ENCODE data around the gene GBE1.

GBE1 gene

DNA sequence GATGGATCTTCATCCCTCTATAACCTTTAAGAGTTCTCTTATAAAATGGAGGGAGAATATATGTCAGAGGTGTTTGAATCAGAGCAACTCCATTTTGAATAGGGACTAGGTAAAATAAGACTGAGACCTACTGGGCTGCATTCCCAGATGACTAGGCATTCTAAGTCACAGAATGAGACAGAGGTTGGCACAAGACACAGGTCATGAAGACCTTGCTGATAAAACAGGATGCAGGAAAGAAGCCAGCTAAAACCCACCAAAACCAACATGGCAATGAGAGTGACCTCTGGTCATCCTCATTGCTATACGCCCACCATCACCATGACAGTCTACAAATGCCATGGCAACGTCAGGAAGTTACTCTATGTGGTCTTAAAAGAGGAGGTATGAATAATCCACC is 211.0 kb downstream of the GBE1 start:
- peaks cover 0 to 13% (median 3%) of the 10 kb centered on the region in 4 experiments for H3K36me3 ChIP-seq (ENCODE audit: control insufficient read depth in 4 of 4, insufficient read depth in 4 of 4, low read length in 3 of 4)
- no peak overlapping the region for H3K27ac ChIP-seq (ENCODE audit: insufficient read depth in 1 of 2, low read depth in 1 of 2, low read length in 2 of 2, poor library complexity in 1 of 2, severe bottlenecking in 2 of 2)
- H3K4me1 ChIP-seq (ENCODE audit: control extremely low read depth in 1 of 4, control insufficient read depth in 4 of 4, insufficient read depth in 4 of 4, low read length in 3 of 4) = peaks cover 0 to 11% (median 8%) of the 10 kb centered on the region in 4 experiments
- DNase-seq = no peak
- no peaks in the 10 kb centered on the region for H3K27me3 ChIP-seq (replicated peaks in 2 of 5; ENCODE audit: control insufficient read depth in 4 of 5, insufficient read depth in 5 of 5, low read length in 4 of 5)
- ChIA-PET POLR2A (no interaction called here), CTCF (no interaction called here)
- WGBS (ENCODE audit: insufficient coverage) = no CpG with 5 or more reads among the region's 2 CpGs
- H3K9me3 ChIP-seq (ENCODE audit: control extremely low read depth in 1 of 5, control insufficient read depth in 4 of 5, insufficient read depth in 2 of 5, low read depth in 1 of 5, low read length in 4 of 5) = peaks cover 0 to 28% (median 7%) of the 10 kb centered on the region in 5 experiments
- H3K4me3 ChIP-seq (ENCODE audit: control insufficient read depth in 1 of 7, extremely low read depth in 1 of 7, insufficient read depth in 4 of 7, low read depth in 2 of 7, low read length in 6 of 7) = no peak overlapping the region

DNA sequence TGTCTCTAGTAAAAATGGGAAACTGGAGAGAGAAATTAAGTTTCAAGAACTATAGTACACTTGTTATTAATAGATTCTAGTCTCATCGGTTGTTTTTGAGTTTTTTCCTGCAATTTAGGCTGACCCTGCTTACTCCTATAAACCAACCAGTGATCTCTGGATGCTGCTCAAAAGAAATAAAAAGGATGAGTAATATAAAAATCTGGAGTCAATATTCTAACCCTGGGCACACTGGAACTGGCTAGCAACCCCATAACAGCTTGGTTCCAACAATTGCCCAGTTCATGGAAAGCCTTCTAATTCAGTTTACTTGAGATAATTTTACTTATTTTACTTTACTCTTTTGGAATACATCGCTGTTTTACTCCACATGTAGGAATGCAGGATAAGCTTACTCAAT is 211.6 kb downstream of the GBE1 start:
- Histone ChIP-seq H3K27me3 (replicated peaks in 2 of 5; ENCODE audit: control insufficient read depth in 4 of 5, insufficient read depth in 5 of 5, low read length in 4 of 5) (no peaks in the 10 kb centered on the region), H3K36me3 (ENCODE audit: control insufficient read depth in 4 of 4, insufficient read depth in 4 of 4, low read length in 3 of 4) (peaks cover 0 to 13% (median 2%) of the 10 kb centered on the region in 4 experiments), H3K4me3 (ENCODE audit: control insufficient read depth in 1 of 7, extremely low read depth in 1 of 7, insufficient read depth in 4 of 7, low read depth in 2 of 7, low read length in 6 of 7) (no peak overlapping the region), H3K27ac (ENCODE audit: insufficient read depth in 1 of 2, low read depth in 1 of 2, low read length in 2 of 2, poor library complexity in 1 of 2, severe bottlenecking in 2 of 2) (no peak overlapping the region), H3K4me1 (ENCODE audit: control extremely low read depth in 1 of 4, control insufficient read depth in 4 of 4, insufficient read depth in 4 of 4, low read length in 3 of 4) (peaks cover 0 to 9% (median 7%) of the 10 kb centered on the region in 4 experiments), H3K9me3 (ENCODE audit: control extremely low read depth in 1 of 5, control insufficient read depth in 4 of 5, insufficient read depth in 2 of 5, low read depth in 1 of 5, low read length in 4 of 5) (peaks cover 0 to 28% (median 7%) of the 10 kb centered on the region in 5 experiments)
- ChIA-PET POLR2A (no interaction called here), CTCF (no interaction called here)
- WGBS (ENCODE audit: insufficient coverage) = 90% methylated on average over 2 of the region's 2 CpGs
- no peak for DNase-seq

DNA sequence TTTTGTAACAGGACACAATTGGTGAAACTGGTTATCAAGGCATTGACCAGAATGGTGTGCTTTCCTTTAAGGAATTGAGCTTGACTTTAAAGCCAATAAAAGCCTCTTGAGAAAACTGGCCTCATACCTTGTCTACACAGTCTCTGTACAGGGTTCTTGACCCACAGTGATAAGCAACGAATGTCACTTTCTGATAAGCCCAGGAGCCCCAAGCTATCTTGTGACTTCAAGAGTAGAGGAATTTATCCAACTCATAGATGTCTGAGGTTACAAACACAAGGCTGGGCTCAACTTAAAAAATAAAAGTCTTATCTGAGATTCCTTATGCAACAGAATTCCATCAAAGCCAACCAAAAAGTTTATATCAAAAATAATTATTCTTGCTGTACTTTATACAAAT is 212.1 kb downstream of the GBE1 start:
- POLR2A ChIA-PET = no interaction called here
- Histone ChIP-seq H3K27me3 (replicated peaks in 2 of 5; ENCODE audit: control insufficient read depth in 4 of 5, insufficient read depth in 5 of 5, low read length in 4 of 5) (no peaks in the 10 kb centered on the region), H3K4me1 (ENCODE audit: control extremely low read depth in 1 of 4, control insufficient read depth in 4 of 4, insufficient read depth in 4 of 4, low read length in 3 of 4) (peaks cover 0 to 4% (median 3%) of the 10 kb centered on the region in 4 experiments), H3K27ac (ENCODE audit: insufficient read depth in 1 of 2, low read depth in 1 of 2, low read length in 2 of 2, poor library complexity in 1 of 2, severe bottlenecking in 2 of 2) (no peak overlapping the region), H3K4me3 (ENCODE audit: control insufficient read depth in 1 of 7, extremely low read depth in 1 of 7, insufficient read depth in 4 of 7, low read depth in 2 of 7, low read length in 6 of 7) (no peak overlapping the region), H3K36me3 (ENCODE audit: control insufficient read depth in 4 of 4, insufficient read depth in 4 of 4, low read length in 3 of 4) (peaks cover 0 to 13% (median 2%) of the 10 kb centered on the region in 4 experiments), H3K9me3 (ENCODE audit: control extremely low read depth in 1 of 5, control insufficient read depth in 4 of 5, insufficient read depth in 2 of 5, low read depth in 1 of 5, low read length in 4 of 5) (peaks cover 0 to 28% (median 7%) of the 10 kb centered on the region in 5 experiments)
- CTCF ChIA-PET = no interaction called here
- WGBS (ENCODE audit: insufficient coverage) = no CpG with 5 or more reads among the region's 1 CpG
- DNase-seq = no peak

DNA sequence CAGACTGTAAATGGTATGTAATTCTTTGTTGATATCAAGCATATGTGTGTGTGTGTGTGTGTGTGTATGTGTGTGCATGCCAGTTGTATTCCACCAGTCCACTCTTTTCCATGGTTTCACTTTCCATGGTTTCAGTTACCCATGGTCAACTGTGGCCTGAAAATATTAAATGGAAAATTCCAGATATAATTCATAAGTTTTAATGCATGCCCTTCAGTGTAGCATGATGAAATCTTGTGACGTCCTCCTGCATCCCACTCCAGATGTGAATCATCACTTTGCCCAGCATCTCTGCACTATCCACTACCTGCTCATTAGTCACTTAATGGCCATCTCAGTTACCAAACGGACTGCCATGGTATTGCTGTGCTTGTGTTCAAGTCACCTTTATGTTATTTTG is 215.9 kb downstream of the GBE1 start:
- CTCF ChIA-PET = no interaction called here
- 100% methylated on average over 1 of the region's 2 CpGs for WGBS (ENCODE audit: insufficient coverage)
- Histone ChIP-seq H3K4me1 (ENCODE audit: control extremely low read depth in 1 of 4, control insufficient read depth in 4 of 4, insufficient read depth in 4 of 4, low read length in 3 of 4) (no peaks in the 10 kb centered on the region), H3K9me3 (ENCODE audit: control extremely low read depth in 1 of 5, control insufficient read depth in 4 of 5, insufficient read depth in 2 of 5, low read depth in 1 of 5, low read length in 4 of 5) (peaks cover 0 to 27% (median 7%) of the 10 kb centered on the region in 5 experiments), H3K4me3 (ENCODE audit: control insufficient read depth in 1 of 7, extremely low read depth in 1 of 7, insufficient read depth in 4 of 7, low read depth in 2 of 7, low read length in 6 of 7) (no peak overlapping the region), H3K27ac (ENCODE audit: insufficient read depth in 1 of 2, low read depth in 1 of 2, low read length in 2 of 2, poor library complexity in 1 of 2, severe bottlenecking in 2 of 2) (no peak overlapping the region), H3K27me3 (replicated peaks in 2 of 5; ENCODE audit: control insufficient read depth in 4 of 5, insufficient read depth in 5 of 5, low read length in 4 of 5) (no peaks in the 10 kb centered on the region), H3K36me3 (ENCODE audit: control insufficient read depth in 4 of 4, insufficient read depth in 4 of 4, low read length in 3 of 4) (peaks cover 0 to 10% (median under 1%) of the 10 kb centered on the region in 4 experiments)
- POLR2A ChIA-PET = no interaction called here
- no peak for DNase-seq

DNA sequence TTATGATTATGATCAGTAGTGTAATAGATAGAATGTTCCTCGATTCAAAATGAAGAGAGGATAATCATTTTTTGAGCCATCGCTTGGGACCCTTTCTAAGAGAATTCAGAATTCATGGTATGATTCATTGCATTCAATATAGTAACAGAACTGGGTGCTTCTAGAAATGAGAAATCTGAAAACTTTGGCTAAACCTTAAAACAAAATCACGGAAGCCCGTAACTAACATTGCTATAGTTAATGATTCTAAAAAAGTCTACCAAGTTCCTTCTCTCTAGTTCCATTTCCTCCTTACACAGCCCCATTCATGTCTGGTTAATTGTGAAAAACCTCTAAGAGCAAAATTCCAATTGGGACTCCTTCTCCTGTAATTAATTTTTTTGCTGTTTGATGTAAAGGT is 217.1 kb downstream of the GBE1 start:
- 100% methylated on average over 2 of the region's 4 CpGs for WGBS (ENCODE audit: insufficient coverage)

DNA sequence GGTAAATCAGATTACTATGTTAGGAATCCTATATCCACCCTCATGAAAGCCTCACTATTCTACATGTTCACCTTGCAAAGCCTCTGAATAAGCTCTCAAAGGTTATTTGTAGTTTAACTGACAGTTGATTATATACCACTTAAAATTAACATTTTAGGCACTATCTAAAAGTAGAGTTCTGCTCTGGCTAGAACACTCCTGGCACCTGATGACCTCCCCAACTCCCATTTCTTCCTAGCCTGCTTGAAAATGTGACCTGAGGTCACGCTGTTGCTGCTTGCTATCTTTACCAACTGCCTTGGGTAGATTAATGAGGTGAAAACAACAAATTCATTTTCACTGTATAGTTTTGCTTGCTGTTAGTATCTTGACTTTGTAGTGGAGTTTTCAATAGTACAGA is 220.7 kb downstream of the GBE1 start:
- Histone ChIP-seq H3K4me3 (ENCODE audit: control insufficient read depth in 1 of 7, extremely low read depth in 1 of 7, insufficient read depth in 4 of 7, low read depth in 2 of 7, low read length in 6 of 7) (no peak overlapping the region), H3K4me1 (ENCODE audit: control extremely low read depth in 1 of 4, control insufficient read depth in 4 of 4, insufficient read depth in 4 of 4, low read length in 3 of 4) (no peaks in the 10 kb centered on the region), H3K27me3 (replicated peaks in 2 of 5; ENCODE audit: control insufficient read depth in 4 of 5, insufficient read depth in 5 of 5, low read length in 4 of 5) (no peaks in the 10 kb centered on the region), H3K36me3 (ENCODE audit: control insufficient read depth in 4 of 4, insufficient read depth in 4 of 4, low read length in 3 of 4) (peaks cover 0 to 3% (median 0%) of the 10 kb centered on the region in 4 experiments), H3K9me3 (ENCODE audit: control extremely low read depth in 1 of 5, control insufficient read depth in 4 of 5, insufficient read depth in 2 of 5, low read depth in 1 of 5, low read length in 4 of 5) (no peaks in the 10 kb centered on the region), H3K27ac (ENCODE audit: insufficient read depth in 1 of 2, low read depth in 1 of 2, low read length in 2 of 2, poor library complexity in 1 of 2, severe bottlenecking in 2 of 2) (no peak overlapping the region)
- POLR2A ChIA-PET = no interaction called here
- CTCF ChIA-PET = no interaction called here
- no CpG with 5 or more reads among the region's 1 CpG for WGBS (ENCODE audit: insufficient coverage)
- DNase-seq = no peak

More for the DNA sequence above, 217.1 kb downstream of the GBE1 start:
- Histone ChIP-seq H3K4me3 (ENCODE audit: control insufficient read depth in 1 of 7, extremely low read depth in 1 of 7, insufficient read depth in 4 of 7, low read depth in 2 of 7, low read length in 6 of 7) (no peak overlapping the region), H3K36me3 (ENCODE audit: control insufficient read depth in 4 of 4, insufficient read depth in 4 of 4, low read length in 3 of 4) (peaks cover 0 to 10% (median under 1%) of the 10 kb centered on the region in 4 experiments), H3K4me1 (ENCODE audit: control extremely low read depth in 1 of 4, control insufficient read depth in 4 of 4, insufficient read depth in 4 of 4, low read length in 3 of 4) (no peaks in the 10 kb centered on the region), H3K27ac (ENCODE audit: insufficient read depth in 1 of 2, low read depth in 1 of 2, low read length in 2 of 2, poor library complexity in 1 of 2, severe bottlenecking in 2 of 2) (no peak overlapping the region), H3K9me3 (ENCODE audit: control extremely low read depth in 1 of 5, control insufficient read depth in 4 of 5, insufficient read depth in 2 of 5, low read depth in 1 of 5, low read length in 4 of 5) (peaks cover 0 to 16% (median 7%) of the 10 kb centered on the region in 5 experiments), H3K27me3 (replicated peaks in 2 of 5; ENCODE audit: control insufficient read depth in 4 of 5, insufficient read depth in 5 of 5, low read length in 4 of 5) (no peaks in the 10 kb centered on the region)
- ChIA-PET POLR2A (no interaction called here), CTCF (no interaction called here)
- no peak for DNase-seq

DNA sequence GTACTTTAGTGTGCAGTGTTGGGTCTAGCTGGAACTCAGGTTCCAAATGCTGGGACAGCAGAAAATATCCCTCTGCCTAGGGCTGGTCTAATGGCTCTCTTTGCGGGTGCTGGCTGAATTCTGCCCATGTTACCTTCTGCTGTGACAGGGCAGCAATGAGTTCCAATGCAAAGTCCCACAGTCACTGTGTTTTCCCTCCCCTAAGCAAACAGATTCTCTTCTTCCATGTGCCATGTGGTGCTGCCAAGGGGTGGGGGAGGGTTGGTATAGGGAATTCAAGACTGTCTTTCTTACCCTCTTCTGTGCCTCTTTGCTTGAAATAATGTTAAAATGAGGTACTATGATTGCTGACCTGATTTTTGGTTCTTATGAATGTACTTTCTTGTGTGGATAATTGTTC is 229.6 kb downstream of the GBE1 start:
- no peaks in the 10 kb centered on the region for H3K4me1 ChIP-seq (ENCODE audit: control extremely low read depth in 1 of 4, control insufficient read depth in 4 of 4, insufficient read depth in 4 of 4, low read length in 3 of 4)
- peaks cover 0 to 2% (median 0%) of the 10 kb centered on the region in 5 experiments for H3K9me3 ChIP-seq (ENCODE audit: control extremely low read depth in 1 of 5, control insufficient read depth in 4 of 5, insufficient read depth in 2 of 5, low read depth in 1 of 5, low read length in 4 of 5)
- POLR2A ChIA-PET = no interaction called here
- no peak for DNase-seq
- H3K27me3 ChIP-seq (replicated peaks in 2 of 5; ENCODE audit: control insufficient read depth in 4 of 5, insufficient read depth in 5 of 5, low read length in 4 of 5) = no peaks in the 10 kb centered on the region
- peaks cover 2 to 37% (median 15%) of the 10 kb centered on the region in 4 experiments for H3K36me3 ChIP-seq (ENCODE audit: control insufficient read depth in 4 of 4, insufficient read depth in 4 of 4, low read length in 3 of 4)
- no peak overlapping the region for H3K4me3 ChIP-seq (ENCODE audit: control insufficient read depth in 1 of 7, extremely low read depth in 1 of 7, insufficient read depth in 4 of 7, low read depth in 2 of 7, low read length in 6 of 7)
- CTCF ChIA-PET = no interaction called here
- WGBS (ENCODE audit: insufficient coverage) = no CpG with 5 or more reads among the region's 1 CpG
- no peak overlapping the region for H3K27ac ChIP-seq (ENCODE audit: insufficient read depth in 1 of 2, low read depth in 1 of 2, low read length in 2 of 2, poor library complexity in 1 of 2, severe bottlenecking in 2 of 2)
